Keratinocyte (primary cell): ENCODE data around the gene IL4R. TPM values are rescaled to one million over a fixed set of nuclear protein-coding genes. Genes with fewer than 3 reads are reported as not detected.

Experiments used
- DNase-seq: peaks from one replicate; pipeline ENCODE4 v3.0.0-alpha.2; 2011; ENCODE audit warnings: low read depth, missing footprints, low spot score
- FAIRE-seq: peaks from 2 replicates; lab custom pipeline; 2011; peaks lifted over from hg19 to GRCh38; lab: Jason Lieb, UNC
- H2AFZ ChIP-seq: 2 replicates; pipeline ENCODE4 v1.6.0; 2012; ENCODE audit warnings: low read length, control low read depth, inconsistent platforms; ENCODE audit not compliant: control insufficient read depth
- H3K27ac ChIP-seq: 2 replicates; pipeline ENCODE4 v1.5.1; 2011; ENCODE audit warnings: low read length; ENCODE audit not compliant: control insufficient read depth, insufficient read depth
- H3K27me3 ChIP-seq: 3 replicates; pipeline ENCODE4 v1.6.0; 2011; ENCODE audit warnings: low read length; ENCODE audit not compliant: control insufficient read depth, insufficient read depth; ENCODE audit errors: extremely low read depth
- H3K36me3 ChIP-seq, 2 experiments: 2 replicates in 1 of 2; 3 replicates in 1 of 2; pipeline ENCODE4 v1.5.1; 2011; ENCODE audit warnings: low read length in 2 of 2, mild to moderate bottlenecking in 1 of 2; ENCODE audit not compliant: control insufficient read depth in 2 of 2, insufficient read depth in 2 of 2; ENCODE audit errors: extremely low read depth in 1 of 2
- H3K4me1 ChIP-seq: 3 replicates; pipeline ENCODE4 v1.5.1; 2011; ENCODE audit warnings: low read length; ENCODE audit not compliant: control insufficient read depth, insufficient read depth; ENCODE audit errors: extremely low read depth
- H3K4me2 ChIP-seq: 3 replicates; pipeline ENCODE4 v1.6.0; 2011; ENCODE audit warnings: low read depth, low read length; ENCODE audit not compliant: control insufficient read depth, insufficient read depth; ENCODE audit errors: extremely low read depth
- H3K4me3 ChIP-seq, 3 experiments: fragments of 200-600 bp in 1 of 3; sonication (generic) in 1 of 3; 2 replicates in 2 of 3; 3 replicates in 1 of 3; pipeline ENCODE4 v1.5.1; 2011 to 2016; ENCODE audit warnings: low read length in 3 of 3, mild to moderate bottlenecking in 3 of 3, control low read depth in 2 of 3, inconsistent platforms in 1 of 3, low read depth in 1 of 3, mixed read lengths in 1 of 3, mixed run types in 1 of 3, moderate library complexity in 1 of 3; ENCODE audit not compliant: control insufficient read depth in 2 of 3, insufficient read depth in 2 of 3; ENCODE audit errors: extremely low read depth in 1 of 3
- H3K79me2 ChIP-seq: 2 replicates; pipeline ENCODE4 v1.6.0; 2012; ENCODE audit warnings: low read length; ENCODE audit not compliant: control insufficient read depth, insufficient read depth
- H3K9ac ChIP-seq: 3 replicates; pipeline ENCODE4 v1.6.0; 2011; ENCODE audit warnings: low read length; ENCODE audit not compliant: control insufficient read depth, insufficient read depth; ENCODE audit errors: extremely low read depth
- H3K9me1 ChIP-seq: 3 replicates; pipeline ENCODE4 v1.6.0; 2011; ENCODE audit warnings: low read length; ENCODE audit not compliant: control insufficient read depth, insufficient read depth; ENCODE audit errors: extremely low read depth
- H3K9me3 ChIP-seq: 2 replicates; pipeline ENCODE4 v1.5.1; 2012; ENCODE audit warnings: low read depth, low read length; ENCODE audit not compliant: control insufficient read depth
- H4K20me1 ChIP-seq: 3 replicates; pipeline ENCODE4 v1.6.0; 2011; ENCODE audit warnings: low read length; ENCODE audit not compliant: control insufficient read depth, insufficient read depth; ENCODE audit errors: extremely low read depth
- EZH2 ChIP-seq: IDR thresholded peaks from one replicate; pipeline ENCODE4 v1.6.1; 2012; ENCODE audit warnings: inconsistent platforms, mild to moderate bottlenecking, low read length, moderate library complexity
- dilution Hi-C: fragments of 300-500 bp; cut with MboI; formaldehyde crosslinking; loops from one replicate; pipeline ENCODE4 v1.7.0; 2020; ENCODE audit warnings: low sequenced_read_pairs; ENCODE audit not compliant: extremely low pct_ligation_motif_present
- polyA plus RNA-seq, 5 experiments: library from polyadenylated mRNA; depleted of rRNA in 3 of 5; stranded (reverse) in 3 of 5; stranded (forward) in 1 of 5; unstranded in 1 of 5; fragments of >200 nt; gene quantifications; 1 replicate in 1 of 5; 2 replicates in 3 of 5; 3 replicates in 1 of 5; pipeline versions ENCODE4 v1.2.1 to v1.2.3, GENCODE V29; 2011 to 2012; ENCODE audit warnings: missing spikeins in 2 of 5, low read depth in 1 of 5, low replicate concordance in 1 of 5
- TF ChIP-seq, protein P1 (sequence below), 3 experiments: IDR thresholded peaks in 1 of 3; conservative IDR thresholded peaks in 1 of 3; optimal IDR thresholded peaks in 1 of 3; 2 replicates in 2 of 3; 3 replicates in 1 of 3; pipeline versions ENCODE3 to v1.5.1; 2011; ENCODE audit warnings: low read length in 3 of 3, mild to moderate bottlenecking in 3 of 3, moderate library complexity in 2 of 3, control low read depth in 1 of 3, inconsistent platforms in 1 of 3; ENCODE audit not compliant: insufficient read depth in 2 of 3; ENCODE audit errors: extremely low read depth in 1 of 3

IL4R gene
- polyA plus RNA-seq, 1 donor (not counting 4 experiments of a cell fraction or from before 2014, with no cell fraction given): 60.5 TPM

DNA sequence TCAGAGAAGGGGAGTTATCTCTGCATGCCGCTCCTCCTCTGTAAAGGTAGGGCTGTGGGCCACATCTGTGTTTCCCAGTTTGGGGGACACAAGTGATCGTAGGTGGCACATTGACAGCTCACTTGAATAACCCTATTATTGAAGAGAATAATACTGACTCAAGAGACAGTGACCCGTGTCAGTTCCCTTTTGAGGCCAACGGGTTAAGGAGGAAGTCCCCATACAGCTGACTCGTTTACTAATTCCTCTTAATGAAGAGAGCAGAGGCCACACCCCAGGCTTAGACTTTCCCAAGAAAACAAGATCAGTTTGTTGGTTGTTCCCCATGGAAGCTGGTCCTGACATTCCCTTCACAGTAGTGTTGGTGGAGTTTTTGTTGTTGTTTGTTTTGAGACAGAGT, 33.0 kb downstream of the IL4R start:
- Histone ChIP-seq H2AFZ (no peak overlapping the region), H3K36me3 (peaks cover 42 to 66% of the 10 kb centered on the region in 2 experiments), H3K4me1 (no peaks in the 10 kb centered on the region), H3K9me3 (no peaks in the 10 kb centered on the region), H3K4me3 (no peak overlapping the region), H3K27ac (no peak overlapping the region), H3K9me1 (no peaks in the 10 kb centered on the region), H3K4me2 (no peak overlapping the region), H4K20me1 (peaks cover 3% of the 10 kb centered on the region), H3K9ac (no peak overlapping the region), H3K79me2 (peaks cover 50% of the 10 kb centered on the region), H3K27me3 (no peaks in the 10 kb centered on the region)
- DNase-seq (no peak), FAIRE-seq (no peak)
- TF ChIP-seq EZH2: no peak
- TF ChIP-seq, protein P1, sequence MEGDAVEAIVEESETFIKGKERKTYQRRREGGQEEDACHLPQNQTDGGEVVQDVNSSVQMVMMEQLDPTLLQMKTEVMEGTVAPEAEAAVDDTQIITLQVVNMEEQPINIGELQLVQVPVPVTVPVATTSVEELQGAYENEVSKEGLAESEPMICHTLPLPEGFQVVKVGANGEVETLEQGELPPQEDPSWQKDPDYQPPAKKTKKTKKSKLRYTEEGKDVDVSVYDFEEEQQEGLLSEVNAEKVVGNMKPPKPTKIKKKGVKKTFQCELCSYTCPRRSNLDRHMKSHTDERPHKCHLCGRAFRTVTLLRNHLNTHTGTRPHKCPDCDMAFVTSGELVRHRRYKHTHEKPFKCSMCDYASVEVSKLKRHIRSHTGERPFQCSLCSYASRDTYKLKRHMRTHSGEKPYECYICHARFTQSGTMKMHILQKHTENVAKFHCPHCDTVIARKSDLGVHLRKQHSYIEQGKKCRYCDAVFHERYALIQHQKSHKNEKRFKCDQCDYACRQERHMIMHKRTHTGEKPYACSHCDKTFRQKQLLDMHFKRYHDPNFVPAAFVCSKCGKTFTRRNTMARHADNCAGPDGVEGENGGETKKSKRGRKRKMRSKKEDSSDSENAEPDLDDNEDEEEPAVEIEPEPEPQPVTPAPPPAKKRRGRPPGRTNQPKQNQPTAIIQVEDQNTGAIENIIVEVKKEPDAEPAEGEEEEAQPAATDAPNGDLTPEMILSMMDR (optimal IDR thresholded peaks at IDR 0.05 in 1 of 3, IDR thresholded peaks at IDR 0.05 in 1 of 3, conservative IDR thresholded peaks at IDR 0.05 in 1 of 3; ENCODE audit: extremely low read depth in 1 of 3, insufficient read depth in 2 of 3, low read length in 3 of 3): no peak
- dilution Hi-C loops: no loop called here

DNA sequence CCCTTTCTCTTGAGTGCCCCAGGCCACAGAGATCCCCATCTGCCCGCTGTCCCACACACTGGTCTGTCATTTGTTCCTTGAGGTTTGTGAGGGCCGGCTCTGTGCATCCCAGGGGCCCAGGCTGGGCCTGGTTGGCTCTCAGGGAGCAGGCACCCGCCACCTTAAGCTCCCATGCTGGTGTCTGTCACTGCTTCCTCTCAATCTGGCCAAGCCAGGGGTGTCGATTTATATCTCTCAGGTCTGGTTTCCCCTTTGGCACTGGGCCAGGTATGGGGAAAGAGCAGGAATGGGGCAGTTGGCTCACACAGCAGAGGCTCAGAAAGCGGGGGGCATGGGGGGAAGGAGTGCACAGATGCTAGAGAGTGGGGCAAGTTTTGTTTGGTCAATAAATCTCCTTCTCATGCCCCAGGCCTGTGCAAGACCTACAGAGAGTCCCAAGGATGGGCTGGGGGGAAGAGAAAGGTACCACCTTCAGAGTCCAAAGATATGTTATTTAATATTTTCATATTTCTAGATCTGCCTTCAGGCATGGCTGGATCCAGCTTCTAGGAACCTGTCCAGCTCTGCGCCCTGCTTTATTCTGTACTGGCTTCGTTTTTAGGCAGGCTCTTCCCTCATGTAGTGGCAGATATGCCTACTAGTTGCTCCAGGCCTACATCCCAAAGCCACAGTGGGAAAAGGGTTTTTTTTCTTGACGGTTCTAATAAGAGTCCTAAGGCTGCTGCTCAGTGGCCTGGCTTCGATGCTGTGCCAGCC, 34.3 kb downstream of the IL4R start:
- peaks cover 39 to 65% of the 10 kb centered on the region in 2 experiments for H3K36me3 ChIP-seq
- peaks cover 39% of the 10 kb centered on the region for H3K79me2 ChIP-seq
- FAIRE-seq: no peak
- H3K4me2 ChIP-seq: no peak overlapping the region
- H3K9me3 ChIP-seq: no peaks in the 10 kb centered on the region
- H3K27ac ChIP-seq: no peak overlapping the region
- H3K4me3 ChIP-seq: no peak overlapping the region
- TF ChIP-seq EZH2: no peak
- TF ChIP-seq, protein P1 (optimal IDR thresholded peaks at IDR 0.05 in 1 of 3, IDR thresholded peaks at IDR 0.05 in 1 of 3, conservative IDR thresholded peaks at IDR 0.05 in 1 of 3; ENCODE audit: extremely low read depth in 1 of 3, insufficient read depth in 2 of 3, low read length in 3 of 3): no peak
- no peak for DNase-seq
- no peaks in the 10 kb centered on the region for H3K9me1 ChIP-seq
- no peaks in the 10 kb centered on the region for H3K27me3 ChIP-seq
- H3K4me1 ChIP-seq: no peaks in the 10 kb centered on the region
- dilution Hi-C loops: no loop called here
- H3K9ac ChIP-seq: no peak overlapping the region
- no peak overlapping the region for H2AFZ ChIP-seq
- peaks cover 3% of the 10 kb centered on the region for H4K20me1 ChIP-seq
